Activated T-helper 17 cell treated with anti-CD3 and anti-CD28 coated beads, Interleukin-2, amount 50 U/mL, for 72 hours (primary cell): ENCODE measurements around the gene TMEM132A. TPM values are rescaled to one million over a fixed set of nuclear protein-coding genes. Genes with fewer than 3 reads are reported as not detected.

Experiments used
- ATAC-seq: fragments of 150-1000 bp; cut with Tn5 transposase; replicated peaks from 2 replicates; pipeline ENCODE4 v1.10.0; 2021; ENCODE audit warnings: mild to moderate bottlenecking, moderate library complexity
- H3K27ac Mint-ChIP-seq: one replicate; pipeline ENCODE4 v1.8.0; 2022; ENCODE audit warnings: mixed read lengths
- H3K27me3 Mint-ChIP-seq: one replicate; pipeline ENCODE4 v1.8.0; 2022; ENCODE audit warnings: mixed read lengths
- H3K36me3 Mint-ChIP-seq: one replicate; pipeline ENCODE4 v1.8.0; 2022; ENCODE audit warnings: low read depth, mild to moderate bottlenecking, mixed read lengths
- H3K4me1 Mint-ChIP-seq: one replicate; pipeline ENCODE4 v1.8.0; 2022; ENCODE audit warnings: mixed read lengths
- H3K4me3 Mint-ChIP-seq: one replicate; pipeline ENCODE4 v1.8.0; 2022; ENCODE audit warnings: mild to moderate bottlenecking, mixed read lengths
- H3K9me3 Mint-ChIP-seq: one replicate; pipeline ENCODE4 v1.8.0; 2022; ENCODE audit warnings: mixed read lengths
- total RNA-seq, 2 donors: library from RNA; stranded (reverse); gene quantifications; one replicate each; pipeline ENCODE4 v1.2.3, GENCODE V29; 2022

Gene TMEM132A
- total RNA-seq, 2 donors from 2014 or later, result 0.29 TPM; not detected in 1

GRCh38 chr11:60946601-60947264, 22.5 kb downstream of the TMEM132A start:
- H3K27me3 Mint-ChIP-seq, result peaks cover 9% of the 10 kb centered on the region

GRCh38 chr11:60947700-60948099, 23.4 kb downstream of the TMEM132A start:
- Mint-ChIP-seq H3K36me3 (no peaks in the 10 kb centered on the region), H3K27ac (no peak overlapping the region), H3K27me3 (peaks cover 17% of the 10 kb centered on the region), H3K4me1 (peaks cover 11% of the 10 kb centered on the region), H3K9me3 (no peaks in the 10 kb centered on the region), H3K4me3 (no peak overlapping the region)
- no peak for ATAC-seq

More at GRCh38 chr11:60946601-60947264, 22.5 kb downstream of the TMEM132A start:
- no peak overlapping the region for H3K4me3 Mint-ChIP-seq
- H3K9me3 Mint-ChIP-seq, result no peaks in the 10 kb centered on the region
- H3K27ac Mint-ChIP-seq, result no peak overlapping the region
- no peak for ATAC-seq
- peaks cover 5% of the 10 kb centered on the region for H3K4me1 Mint-ChIP-seq
- no peaks in the 10 kb centered on the region for H3K36me3 Mint-ChIP-seq

GRCh38 chr11:60948250-60948649, 24.0 kb downstream of the TMEM132A start:
- Mint-ChIP-seq H3K36me3 (no peaks in the 10 kb centered on the region), H3K4me1 (peaks cover 11% of the 10 kb centered on the region), H3K27me3 (peaks cover 20% of the 10 kb centered on the region), H3K4me3 (no peak overlapping the region), H3K9me3 (no peaks in the 10 kb centered on the region), H3K27ac (no peak overlapping the region)
- no peak for ATAC-seq

- Mint-ChIP-seq H3K4me3 (peak overlapping the region; percentile 20), H3K9me3 (no peaks in the 10 kb centered on the region), H3K27ac (no peak overlapping the region), H3K36me3 (no peaks in the 10 kb centered on the region), H3K4me1 (peaks cover 6% of the 10 kb centered on the region), H3K27me3 (peaks cover 17% of the 10 kb centered on the region)
- ATAC-seq, result no peak
Measured at GRCh38 chr11:60950024-60950423, 25.8 kb downstream of the TMEM132A start.

- H3K4me1 Mint-ChIP-seq, result peaks cover 6% of the 10 kb centered on the region
- H3K36me3 Mint-ChIP-seq, result no peaks in the 10 kb centered on the region
- peaks cover 17% of the 10 kb centered on the region for H3K27me3 Mint-ChIP-seq
- no peaks in the 10 kb centered on the region for H3K9me3 Mint-ChIP-seq
- peak overlapping the region; percentile 71 for H3K4me3 Mint-ChIP-seq
- ATAC-seq, result peak; percentile 54
- H3K27ac Mint-ChIP-seq, result no peak overlapping the region
Measured at GRCh38 chr11:60950933-60951605, 26.8 kb downstream of the TMEM132A start.

- Mint-ChIP-seq H3K9me3 (no peaks in the 10 kb centered on the region), H3K4me3 (peak overlapping the region; percentile 71), H3K36me3 (no peaks in the 10 kb centered on the region), H3K27me3 (peaks cover 17% of the 10 kb centered on the region), H3K27ac (no peak overlapping the region), H3K4me1 (peaks cover 6% of the 10 kb centered on the region)
- ATAC-seq, result no peak
Measured at GRCh38 chr11:60951606-60951903, 27.3 kb downstream of the TMEM132A start.

GRCh38 chr11:60951904-60952741, 27.9 kb downstream of the TMEM132A start, which contains the start of gene SLC15A3:
Gene SLC15A3 (minus strand): TSS chr11:60952176. CDS start chr11:60951551, 625 bp downstream.
- ATAC-seq, result peak; percentile 40
- Mint-ChIP-seq H3K4me1 (peaks cover 6% of the 10 kb centered on the region), H3K4me3 (peak within 1 kb of the TSS; percentile 71), H3K9me3 (no peaks in the 10 kb centered on the region), H3K27me3 (peaks cover 17% of the 10 kb centered on the region), H3K27ac (peak within 1 kb of the TSS; percentile 79), H3K36me3 (no peaks in the 10 kb centered on the region)

- ATAC-seq, result no peak
- peak overlapping the region; percentile 71 for H3K4me3 Mint-ChIP-seq
- H3K4me1 Mint-ChIP-seq, result peaks cover 6% of the 10 kb centered on the region
- peak overlapping the region; percentile 79 for H3K27ac Mint-ChIP-seq
- peaks cover 17% of the 10 kb centered on the region for H3K27me3 Mint-ChIP-seq
- no peaks in the 10 kb centered on the region for H3K36me3 Mint-ChIP-seq
- no peaks in the 10 kb centered on the region for H3K9me3 Mint-ChIP-seq
Measured at GRCh38 chr11:60952742-60953170, 28.5 kb downstream of the TMEM132A start.

- Mint-ChIP-seq H3K4me1 (peaks cover 6% of the 10 kb centered on the region), H3K9me3 (no peaks in the 10 kb centered on the region), H3K36me3 (no peaks in the 10 kb centered on the region), H3K4me3 (no peak overlapping the region), H3K27me3 (peaks cover 13% of the 10 kb centered on the region), H3K27ac (no peak overlapping the region)
- no peak for ATAC-seq
Measured at GRCh38 chr11:60953781-60954180, 29.5 kb downstream of the TMEM132A start.

GRCh38 chr11:60954421-60954820, 30.2 kb downstream of the TMEM132A start:
- no peak for ATAC-seq
- Mint-ChIP-seq H3K4me1 (peaks cover 6% of the 10 kb centered on the region), H3K27ac (no peak overlapping the region), H3K36me3 (no peaks in the 10 kb centered on the region), H3K27me3 (peaks cover 13% of the 10 kb centered on the region), H3K4me3 (no peak overlapping the region), H3K9me3 (no peaks in the 10 kb centered on the region)

- H3K9me3 Mint-ChIP-seq, result no peaks in the 10 kb centered on the region
- peaks cover 6% of the 10 kb centered on the region for H3K4me1 Mint-ChIP-seq
- H3K27me3 Mint-ChIP-seq, result peaks cover 13% of the 10 kb centered on the region
- no peak for ATAC-seq
- no peak overlapping the region for H3K27ac Mint-ChIP-seq
- no peak overlapping the region for H3K4me3 Mint-ChIP-seq
- H3K36me3 Mint-ChIP-seq, result no peaks in the 10 kb centered on the region
Measured at GRCh38 chr11:60955571-60955970, 31.3 kb downstream of the TMEM132A start.

GRCh38 chr11:60957188-60957587, 32.9 kb downstream of the TMEM132A start:
- H3K27ac Mint-ChIP-seq, result no peak overlapping the region
- no peaks in the 10 kb centered on the region for H3K9me3 Mint-ChIP-seq
- H3K4me1 Mint-ChIP-seq, result peaks cover 4% of the 10 kb centered on the region
- no peak overlapping the region for H3K4me3 Mint-ChIP-seq
- H3K36me3 Mint-ChIP-seq, result no peaks in the 10 kb centered on the region
- H3K27me3 Mint-ChIP-seq, result peaks cover 12% of the 10 kb centered on the region
- ATAC-seq, result no peak

GRCh38 chr11:60959431-60959830, 35.2 kb downstream of the TMEM132A start:
- peaks cover 5% of the 10 kb centered on the region for H3K27me3 Mint-ChIP-seq
- H3K4me1 Mint-ChIP-seq, result no peaks in the 10 kb centered on the region
- H3K27ac Mint-ChIP-seq, result no peak overlapping the region
- ATAC-seq, result no peak
- no peaks in the 10 kb centered on the region for H3K36me3 Mint-ChIP-seq
- H3K4me3 Mint-ChIP-seq, result no peak overlapping the region
- no peaks in the 10 kb centered on the region for H3K9me3 Mint-ChIP-seq

- H3K4me3 Mint-ChIP-seq, result no peak overlapping the region
- no peaks in the 10 kb centered on the region for H3K36me3 Mint-ChIP-seq
- H3K27ac Mint-ChIP-seq, result no peak overlapping the region
- no peaks in the 10 kb centered on the region for H3K9me3 Mint-ChIP-seq
- no peaks in the 10 kb centered on the region for H3K4me1 Mint-ChIP-seq
- H3K27me3 Mint-ChIP-seq, result peaks cover 5% of the 10 kb centered on the region
- ATAC-seq, result no peak
Measured at GRCh38 chr11:60960405-60960804, 36.1 kb downstream of the TMEM132A start.
